NCI-H2227 (cell line): ENCODE data around the gene AFDN.

Source experiments
- DNase-seq: peaks from one replicate; lab custom pipeline; 2025; ENCODE audit not compliant: unreplicated experiment; lab: John Stamatoyannopoulos, UW

The AFDN gene

DNA sequence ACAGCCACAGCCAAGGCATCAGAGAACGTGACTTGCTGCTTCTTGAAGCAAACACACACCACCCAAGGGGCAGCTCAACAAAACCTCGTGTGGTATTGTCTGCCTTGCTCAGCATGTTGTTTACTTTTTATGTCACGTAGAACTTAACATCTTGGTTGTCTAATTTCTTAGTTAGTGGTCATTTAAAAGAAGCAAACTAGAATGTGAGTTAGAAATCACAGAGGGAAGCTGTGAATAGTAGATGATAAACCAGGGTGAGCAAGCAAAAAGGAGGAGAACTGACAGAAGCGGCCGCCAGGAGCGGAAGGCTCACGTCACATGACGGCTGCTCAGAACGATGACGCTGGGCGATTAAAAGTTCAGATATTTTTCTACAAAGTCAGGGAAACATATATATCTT, 119.3 kb downstream of the AFDN start:
- DNase-seq = no peak

DNA sequence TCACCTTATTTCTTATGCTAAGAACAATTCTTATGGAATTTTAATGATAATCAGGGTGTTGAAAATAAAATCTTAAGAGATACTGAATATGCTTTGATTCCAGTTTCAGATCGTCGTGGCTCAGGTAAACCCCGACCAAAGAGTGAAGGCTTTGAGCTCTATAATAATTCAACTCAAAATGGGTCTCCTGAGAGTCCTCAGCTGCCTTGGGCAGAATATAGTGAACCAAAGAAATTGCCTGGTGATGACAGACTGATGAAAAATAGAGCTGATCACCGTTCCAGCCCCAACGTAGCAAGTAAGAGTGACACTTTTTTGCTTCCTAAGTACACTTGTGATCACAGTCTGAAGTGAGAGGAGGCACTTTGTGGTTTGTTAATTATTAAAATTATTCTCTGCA, 119.9 kb downstream of the AFDN start:
- DNase-seq = no peak

DNA sequence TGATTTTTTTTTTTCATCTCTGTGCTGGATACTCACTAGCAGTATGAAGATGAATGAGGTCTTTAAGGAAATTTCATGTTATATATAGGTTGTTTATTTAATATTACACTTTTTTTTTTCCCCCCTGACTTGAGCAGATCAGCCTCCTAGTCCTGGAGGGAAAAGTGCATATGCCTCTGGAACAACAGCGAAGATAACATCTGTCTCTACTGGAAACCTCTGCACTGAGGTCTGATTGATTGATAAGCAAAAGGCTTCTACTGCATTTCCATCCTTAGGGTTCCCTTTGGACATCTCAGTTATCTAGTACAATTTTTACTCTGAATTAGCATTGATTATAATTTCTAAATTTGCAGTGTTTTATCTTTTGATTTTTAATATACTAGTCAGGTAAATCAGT, 121.0 kb downstream of the AFDN start:
- DNase-seq = no peak

DNA sequence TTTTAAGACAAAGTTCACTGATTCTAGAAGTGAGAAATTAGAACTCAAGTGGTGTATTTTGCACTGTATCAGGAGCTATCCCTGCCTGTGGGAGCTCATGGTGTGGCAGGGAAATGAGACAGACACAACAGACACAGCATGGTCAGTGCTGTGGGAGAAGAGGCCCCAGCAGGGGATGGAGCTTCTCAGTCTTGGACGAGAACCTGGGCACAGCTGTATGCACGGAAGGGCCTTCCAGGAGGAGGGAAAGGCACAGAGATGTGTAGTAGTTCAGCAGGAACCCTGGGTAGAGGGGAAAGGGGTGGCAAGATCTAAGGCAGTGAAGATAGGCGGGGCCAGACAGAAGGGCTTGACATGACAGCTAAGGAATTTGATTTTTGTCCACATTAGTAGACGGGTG, 122.0 kb downstream of the AFDN start:
- no peak for DNase-seq

DNA sequence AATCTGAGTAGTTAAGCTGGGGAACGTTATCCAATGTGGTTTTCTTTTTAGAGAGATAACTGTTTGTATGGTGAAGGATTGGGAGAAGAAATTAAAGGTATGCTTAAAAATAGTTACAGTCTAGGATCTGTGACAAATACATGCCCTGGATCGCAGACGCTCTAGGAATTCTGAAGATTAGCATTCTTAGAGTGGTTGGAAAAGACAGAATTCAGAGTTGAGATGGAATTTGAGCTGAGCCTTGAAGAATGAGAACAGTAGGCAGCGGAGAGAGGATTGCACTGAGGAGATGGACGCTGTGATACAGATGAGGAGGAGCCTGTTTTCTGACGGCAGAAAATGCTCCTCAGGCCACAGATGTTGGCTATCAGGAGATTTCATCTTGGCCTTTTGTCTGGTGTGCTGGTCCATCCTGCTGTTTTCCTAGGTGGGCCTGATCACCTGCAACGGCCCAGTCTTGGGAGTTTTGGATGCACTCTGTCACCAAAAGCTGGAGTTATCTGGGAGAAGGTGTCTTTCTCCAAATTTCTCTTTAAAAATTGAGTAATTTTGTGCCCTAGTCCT, 122.5 kb downstream of the AFDN start:
- no peak for DNase-seq

DNA sequence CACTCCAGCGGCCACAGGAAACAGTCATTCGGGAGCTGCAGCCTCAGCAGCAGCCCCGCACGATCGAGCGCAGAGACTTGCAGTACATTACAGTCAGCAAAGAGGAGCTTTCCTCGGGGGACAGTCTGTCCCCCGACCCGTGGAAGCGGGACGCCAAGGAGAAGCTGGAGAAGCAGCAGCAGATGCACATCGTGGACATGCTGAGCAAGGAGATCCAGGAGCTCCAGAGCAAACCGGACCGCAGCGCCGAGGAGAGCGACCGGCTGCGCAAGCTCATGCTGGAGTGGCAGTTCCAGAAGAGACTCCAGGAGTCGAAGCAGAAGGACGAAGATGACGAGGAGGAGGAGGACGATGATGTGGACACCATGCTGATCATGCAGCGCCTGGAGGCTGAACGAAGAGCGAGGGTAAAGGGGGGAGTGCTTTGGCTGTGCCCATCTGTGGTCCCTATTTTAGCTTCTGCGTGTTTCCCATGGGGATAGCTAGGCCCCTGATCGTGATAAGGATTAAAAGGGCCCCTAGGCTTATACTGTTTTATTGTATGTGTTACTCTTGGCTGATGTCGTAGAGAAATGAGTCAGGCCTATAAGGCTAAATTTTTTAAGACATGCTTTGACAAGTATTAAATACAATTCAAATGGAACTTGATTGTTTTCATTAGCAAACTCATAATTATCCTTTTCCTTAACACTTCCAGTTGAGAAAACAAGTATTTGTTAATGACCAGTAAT, 125.2 kb downstream of the AFDN start:
- DNase-seq = no peak

DNA sequence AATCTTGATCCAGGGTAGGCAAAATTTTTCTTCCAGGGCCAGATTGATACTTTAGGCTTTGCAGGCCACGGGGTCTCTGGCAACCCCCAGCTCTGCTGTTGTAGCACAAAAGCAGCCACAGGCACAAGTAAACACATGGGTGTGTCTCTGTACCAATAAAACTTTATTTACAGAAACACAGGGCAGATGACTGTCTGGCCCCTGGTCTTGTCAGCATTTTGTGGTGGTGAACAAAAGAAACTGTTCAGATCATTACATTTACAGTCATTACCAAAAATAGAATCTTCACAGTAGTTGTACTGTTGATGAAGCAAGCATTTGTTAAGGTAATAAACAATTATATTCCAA, 125.8 kb downstream of the AFDN start:
- DNase-seq = no peak

DNA sequence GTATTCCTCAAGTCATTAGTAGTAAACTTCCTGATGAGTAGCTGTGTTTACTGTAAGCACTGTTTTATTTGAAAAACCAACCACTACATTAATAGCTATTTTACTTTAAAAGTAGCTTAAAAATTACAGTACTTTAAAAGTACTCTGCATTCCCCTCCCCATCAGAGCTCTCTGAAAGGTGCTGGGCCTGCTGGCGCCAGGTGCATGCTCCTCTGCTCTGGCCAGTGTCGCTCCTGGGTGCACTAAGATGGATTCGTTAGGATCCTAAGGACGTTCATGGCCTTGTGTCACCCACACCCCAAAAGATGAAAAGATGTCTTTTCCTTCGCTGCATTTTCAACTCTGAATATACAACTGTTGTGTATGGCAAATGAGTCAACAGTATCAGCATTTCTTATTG, 126.8 kb downstream of the AFDN start:
- no peak for DNase-seq

DNA sequence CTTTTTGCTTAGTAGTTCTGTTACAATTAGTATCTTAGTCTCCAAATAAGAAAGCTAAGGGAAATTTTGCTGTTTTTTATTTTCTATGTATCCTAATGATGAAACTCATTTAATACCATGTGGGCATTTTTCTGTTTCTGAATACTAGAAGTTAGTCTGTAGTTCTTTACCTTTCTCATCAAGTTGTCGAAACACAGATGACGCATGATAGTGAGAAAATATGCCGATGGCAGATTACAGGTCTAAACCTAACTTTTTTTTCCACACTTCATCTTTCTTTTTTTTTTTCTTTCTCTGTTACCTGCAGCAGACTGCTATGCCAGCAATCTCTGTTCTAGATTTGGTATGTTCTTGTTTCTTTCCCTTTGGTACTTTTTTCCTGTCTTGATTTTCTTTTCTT, 127.4 kb downstream of the AFDN start:
- DNase-seq = no peak

DNA sequence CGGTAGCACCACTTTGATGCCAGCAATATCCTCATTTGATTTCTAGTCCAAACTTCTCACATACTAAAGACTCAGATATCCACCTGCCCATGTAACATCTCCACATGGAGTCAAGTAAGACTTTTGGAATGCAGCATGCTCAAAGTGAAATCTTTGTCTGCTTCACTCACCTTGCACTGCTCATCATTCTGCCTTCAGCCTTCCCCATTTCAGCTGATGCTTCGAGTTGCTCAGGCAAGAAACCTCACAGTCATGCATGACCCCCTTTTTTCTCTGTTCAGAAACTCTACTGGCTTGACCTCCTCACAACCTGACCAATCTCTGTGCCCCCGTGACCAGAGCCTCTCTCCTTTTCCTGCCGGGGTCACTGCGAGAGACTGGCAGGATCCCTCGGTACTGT, 129.8 kb downstream of the AFDN start:
- DNase-seq = no peak

DNA sequence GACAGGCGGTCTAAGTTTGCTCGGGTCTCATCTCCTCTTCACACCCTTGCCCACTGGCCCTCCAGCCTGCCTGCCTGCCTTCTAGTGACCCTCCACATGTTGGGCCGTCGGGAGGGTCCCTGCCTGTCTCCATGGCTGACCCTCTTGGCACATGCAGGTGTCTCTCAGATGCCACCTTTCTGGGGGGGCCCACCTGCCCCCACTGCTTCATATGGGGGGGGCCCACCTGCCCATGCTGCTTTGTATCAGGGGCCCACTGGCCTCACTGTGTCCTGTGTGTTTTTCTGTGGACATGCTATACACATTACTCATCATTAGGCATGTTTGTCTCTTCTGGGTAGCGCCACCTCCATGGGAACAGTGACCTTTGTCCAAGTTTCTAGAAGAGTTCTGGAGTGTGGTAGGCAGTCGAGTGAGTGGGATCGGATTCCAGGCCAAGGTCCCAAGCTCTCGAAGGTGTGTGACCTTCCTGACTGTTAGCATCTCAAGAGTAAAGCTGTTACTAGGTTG, 130.3 kb downstream of the AFDN start:
- DNase-seq = no peak

DNA sequence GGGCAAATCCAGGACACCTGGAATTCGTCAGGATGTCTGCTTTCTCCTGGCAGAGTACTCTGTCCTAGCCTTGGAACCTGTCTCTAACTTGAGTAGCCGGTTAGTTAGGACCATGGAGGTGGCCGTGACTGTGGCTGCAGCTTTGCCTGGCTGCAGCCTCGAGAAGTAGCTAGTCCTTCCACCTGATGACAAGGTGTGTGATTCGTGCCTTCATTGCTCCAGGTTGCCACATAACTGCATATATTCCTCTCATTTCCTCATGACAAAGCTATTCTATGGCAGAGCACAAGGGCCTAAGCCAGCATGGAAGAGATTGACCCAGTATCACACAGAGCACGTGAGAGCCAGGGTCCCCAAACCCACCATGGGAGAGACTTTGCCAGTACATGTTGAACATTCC, 130.9 kb downstream of the AFDN start:
- no peak for DNase-seq

DNA sequence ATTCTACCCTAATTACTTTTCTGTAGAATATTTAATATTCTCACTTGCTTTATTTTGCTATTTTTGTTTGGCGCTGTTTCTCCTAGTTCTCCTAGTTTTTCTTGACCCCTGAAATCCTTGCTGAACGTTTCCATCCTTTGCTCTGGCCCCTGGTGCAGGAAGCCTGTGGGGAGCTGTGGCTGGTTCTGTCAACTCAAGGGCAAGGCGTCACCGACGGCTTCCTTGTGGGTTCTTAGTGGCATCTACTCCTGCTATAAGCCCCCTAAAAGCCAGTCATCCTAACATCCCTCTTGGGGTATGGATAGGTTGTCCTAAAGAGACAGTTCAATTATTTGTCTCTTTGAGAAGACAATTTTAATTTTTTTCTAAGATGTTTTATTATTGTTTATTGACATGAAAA, 133.9 kb downstream of the AFDN start:
- no peak for DNase-seq

DNA sequence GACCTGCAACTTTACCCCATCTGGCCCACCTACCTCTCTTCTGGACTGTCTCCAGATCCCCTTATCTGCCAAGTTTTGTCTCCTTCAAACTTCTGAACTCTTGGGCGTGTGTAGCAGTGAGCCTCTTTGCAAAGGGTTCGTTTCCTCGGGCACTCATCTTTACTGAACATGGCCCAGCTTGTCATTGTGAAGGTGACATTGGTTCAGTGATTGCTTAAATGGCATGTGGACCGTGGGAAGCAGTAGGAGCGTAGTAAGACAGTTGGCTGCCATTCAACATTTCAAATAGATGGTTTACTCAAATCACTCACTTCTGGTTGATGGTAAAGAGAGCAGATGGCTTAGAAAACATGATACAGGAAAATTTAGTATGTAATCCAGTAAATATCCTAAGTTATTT, 136.0 kb downstream of the AFDN start:
- no peak for DNase-seq

DNA sequence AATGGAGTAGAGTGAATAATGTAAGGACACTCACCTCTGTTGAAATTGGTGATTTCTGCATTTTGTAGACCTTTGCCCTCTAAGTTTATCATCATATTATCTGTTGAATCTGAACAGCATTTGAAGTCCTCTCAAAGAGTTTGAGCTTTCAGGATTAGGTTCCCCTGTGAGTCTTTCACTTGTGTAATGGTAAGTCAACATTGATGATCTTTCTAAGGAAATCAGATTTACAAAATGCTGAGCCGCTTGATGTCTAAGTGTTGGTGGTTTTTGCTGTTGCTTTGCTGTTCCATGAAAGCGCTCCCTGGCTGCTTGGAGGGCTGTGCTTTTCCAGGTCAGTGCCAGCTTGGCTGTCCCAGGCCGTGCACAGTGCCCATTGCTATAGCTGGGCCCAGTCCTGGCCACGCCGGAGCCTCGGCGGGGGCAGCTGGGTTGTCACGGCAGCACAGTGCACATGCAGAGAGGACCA, 136.9 kb downstream of the AFDN start:
- no peak for DNase-seq

DNA sequence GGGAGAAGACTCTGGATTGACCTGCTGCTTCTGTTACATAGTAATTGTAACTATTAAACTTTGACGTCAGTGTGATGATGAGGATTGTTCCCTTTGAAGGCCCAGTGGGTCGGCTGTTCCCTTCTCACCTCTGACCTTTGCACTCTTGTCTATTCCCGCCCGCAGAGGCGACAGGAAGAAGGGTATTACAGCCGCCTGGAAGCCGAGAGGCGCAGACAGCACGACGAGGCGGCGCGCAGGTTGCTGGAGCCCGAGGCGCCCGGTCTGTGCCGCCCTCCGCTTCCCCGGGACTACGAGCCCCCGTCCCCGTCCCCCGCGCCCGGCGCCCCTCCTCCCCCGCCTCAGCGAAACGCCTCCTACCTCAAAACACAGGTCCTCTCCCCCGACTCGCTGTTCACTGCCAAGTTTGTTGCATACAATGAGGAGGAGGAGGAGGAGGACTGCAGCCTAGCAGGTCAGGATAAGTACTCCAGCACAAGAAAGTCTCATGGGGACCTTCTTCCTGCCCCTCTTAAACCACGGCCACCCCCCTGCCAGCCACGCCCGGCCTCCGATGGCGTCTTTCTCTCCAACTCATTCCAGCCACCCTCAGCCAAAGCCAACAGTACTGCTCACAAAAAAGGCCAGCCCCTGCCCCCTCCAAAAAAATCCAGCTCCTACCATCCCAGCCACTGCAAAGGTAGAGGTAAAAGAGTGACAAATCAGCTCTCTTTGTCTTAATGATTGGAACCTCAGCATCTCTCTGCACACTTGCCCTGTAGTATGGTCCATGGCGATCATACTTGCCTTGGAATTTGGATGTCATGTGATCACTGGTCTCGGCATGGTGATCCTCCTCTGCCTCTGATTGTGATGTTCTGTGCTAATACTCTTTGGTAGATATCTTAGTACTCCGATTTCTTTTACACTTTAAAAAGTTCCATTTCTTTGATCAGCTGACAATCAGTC, 139.2 kb downstream of the AFDN start:
- DNase-seq = no peak

DNA sequence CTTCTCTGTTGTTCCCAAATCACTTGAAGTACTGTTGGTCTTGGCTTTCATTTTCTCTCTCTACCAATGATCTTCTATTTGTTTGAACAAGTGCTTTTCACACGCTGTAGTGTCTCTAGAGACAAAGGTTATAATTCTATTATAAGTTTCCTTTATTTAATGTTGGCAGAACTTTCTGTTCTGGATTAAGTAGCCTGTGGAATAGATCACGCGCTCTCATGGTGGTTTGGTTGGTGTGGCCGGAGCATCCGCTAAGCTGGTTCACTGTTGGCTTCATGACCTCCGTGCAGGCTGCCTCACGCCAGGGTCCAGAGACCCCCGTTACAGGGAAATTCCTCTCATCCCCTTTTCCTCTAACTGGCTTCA, 139.8 kb downstream of the AFDN start:
- no peak for DNase-seq

DNA sequence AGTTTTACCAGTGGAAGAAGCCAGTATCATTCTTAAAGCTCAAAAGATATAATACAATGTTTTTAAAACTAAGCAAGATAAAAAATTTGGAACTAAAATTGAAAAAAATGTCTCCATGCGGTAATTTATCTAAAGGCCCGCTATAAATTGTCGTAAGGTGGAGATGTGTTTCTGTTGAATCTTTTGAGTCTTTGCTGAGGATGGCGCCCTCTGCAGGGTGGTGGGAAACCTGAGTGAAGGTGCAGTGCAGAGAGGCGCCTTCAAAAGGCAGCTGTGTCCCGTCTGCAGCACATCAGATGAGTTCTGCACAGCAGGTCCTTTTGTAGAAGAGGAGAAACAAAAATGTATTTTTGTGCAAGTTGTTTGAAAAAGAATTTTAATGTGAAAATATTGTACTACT, 141.4 kb downstream of the AFDN start:
- DNase-seq = no peak

DNA sequence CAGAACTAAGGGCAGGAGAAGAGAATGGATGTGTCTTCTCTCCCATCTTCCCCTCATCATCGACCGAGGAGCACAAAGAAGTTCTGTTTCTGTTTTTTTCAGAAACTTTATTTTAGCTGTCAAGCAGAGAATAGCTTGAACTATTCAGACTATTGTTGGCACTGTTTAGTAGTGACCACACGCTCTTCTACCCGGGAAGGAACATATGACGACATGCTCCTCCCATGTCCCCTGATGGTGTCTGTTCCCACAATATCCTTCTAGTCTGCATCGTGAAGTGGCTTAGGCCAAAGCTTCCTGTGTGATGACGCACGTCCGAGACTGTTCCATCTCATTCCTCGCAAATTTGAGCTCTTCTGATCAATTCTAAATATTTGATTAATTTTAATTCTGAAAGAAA, 143.5 kb downstream of the AFDN start:
- no peak for DNase-seq

DNA sequence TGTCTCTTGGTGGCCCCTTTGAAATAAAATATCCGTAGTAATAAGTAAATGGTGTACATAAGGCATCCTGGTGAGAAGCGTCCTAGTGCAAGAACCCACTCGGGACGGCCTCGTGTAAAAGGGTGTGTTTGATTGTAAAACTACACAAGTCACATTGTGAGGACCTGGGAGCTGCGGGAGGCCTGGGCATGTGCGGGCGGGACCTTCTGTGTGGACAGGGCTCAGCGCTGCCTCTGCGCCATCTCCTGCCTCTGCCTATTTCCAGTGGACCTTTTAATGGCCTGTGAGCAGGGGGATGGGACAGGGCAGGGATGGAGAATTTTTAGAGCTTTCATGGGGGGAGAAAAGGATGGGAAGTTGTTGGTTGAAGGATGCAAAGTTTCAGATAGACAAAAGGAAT, 145.5 kb downstream of the AFDN start:
- DNase-seq = no peak

DNA sequence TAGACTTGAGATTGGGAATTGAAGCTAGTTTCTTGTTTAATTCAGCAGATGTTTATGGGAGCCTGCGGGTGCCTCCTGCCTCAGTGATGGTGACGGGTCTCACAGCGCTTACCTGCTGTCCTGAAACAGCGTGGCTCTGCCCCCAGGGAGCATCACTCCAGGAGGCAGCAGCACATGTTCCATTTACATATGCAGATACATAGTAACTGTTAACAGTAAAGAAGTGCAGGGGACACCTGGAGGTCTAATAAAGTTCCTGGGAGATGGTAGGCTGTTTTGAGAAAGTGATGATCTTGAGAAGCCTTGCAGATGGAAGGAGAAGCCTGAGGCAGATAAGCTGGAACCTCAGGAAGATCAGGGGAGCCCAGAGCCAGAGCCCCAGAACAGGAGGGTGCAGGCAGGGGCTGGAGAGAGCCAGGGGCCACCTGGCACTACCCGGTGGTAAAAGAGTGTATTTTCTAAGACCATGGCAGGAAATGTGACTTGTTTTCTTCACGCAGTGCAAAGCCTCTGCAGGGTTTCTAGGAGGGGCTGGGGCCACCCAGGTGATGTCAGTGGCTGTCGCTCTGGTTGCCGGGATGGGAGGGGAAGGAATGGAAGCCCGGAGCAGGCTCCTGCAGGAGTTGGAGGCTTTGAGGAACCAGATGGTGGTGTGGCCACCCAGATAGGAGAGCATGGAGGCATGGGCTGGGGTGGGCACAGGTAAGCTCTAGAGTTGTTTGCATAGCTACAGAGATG, 146.6 kb downstream of the AFDN start:
- no peak for DNase-seq
